ENCODE data around the gene PIK3C2B. TPM values are rescaled to one million over a fixed set of nuclear protein-coding genes. Genes with fewer than 3 reads are reported as not detected.

Gene PIK3C2B
- total and polyA plus RNA-seq, 2 of the 8 experiments (the other 6 are each of a cell fraction or from before 2014, with no cell fraction given), result 20.4 to 36.7 TPM

- TF ChIP-seq, protein P1, sequence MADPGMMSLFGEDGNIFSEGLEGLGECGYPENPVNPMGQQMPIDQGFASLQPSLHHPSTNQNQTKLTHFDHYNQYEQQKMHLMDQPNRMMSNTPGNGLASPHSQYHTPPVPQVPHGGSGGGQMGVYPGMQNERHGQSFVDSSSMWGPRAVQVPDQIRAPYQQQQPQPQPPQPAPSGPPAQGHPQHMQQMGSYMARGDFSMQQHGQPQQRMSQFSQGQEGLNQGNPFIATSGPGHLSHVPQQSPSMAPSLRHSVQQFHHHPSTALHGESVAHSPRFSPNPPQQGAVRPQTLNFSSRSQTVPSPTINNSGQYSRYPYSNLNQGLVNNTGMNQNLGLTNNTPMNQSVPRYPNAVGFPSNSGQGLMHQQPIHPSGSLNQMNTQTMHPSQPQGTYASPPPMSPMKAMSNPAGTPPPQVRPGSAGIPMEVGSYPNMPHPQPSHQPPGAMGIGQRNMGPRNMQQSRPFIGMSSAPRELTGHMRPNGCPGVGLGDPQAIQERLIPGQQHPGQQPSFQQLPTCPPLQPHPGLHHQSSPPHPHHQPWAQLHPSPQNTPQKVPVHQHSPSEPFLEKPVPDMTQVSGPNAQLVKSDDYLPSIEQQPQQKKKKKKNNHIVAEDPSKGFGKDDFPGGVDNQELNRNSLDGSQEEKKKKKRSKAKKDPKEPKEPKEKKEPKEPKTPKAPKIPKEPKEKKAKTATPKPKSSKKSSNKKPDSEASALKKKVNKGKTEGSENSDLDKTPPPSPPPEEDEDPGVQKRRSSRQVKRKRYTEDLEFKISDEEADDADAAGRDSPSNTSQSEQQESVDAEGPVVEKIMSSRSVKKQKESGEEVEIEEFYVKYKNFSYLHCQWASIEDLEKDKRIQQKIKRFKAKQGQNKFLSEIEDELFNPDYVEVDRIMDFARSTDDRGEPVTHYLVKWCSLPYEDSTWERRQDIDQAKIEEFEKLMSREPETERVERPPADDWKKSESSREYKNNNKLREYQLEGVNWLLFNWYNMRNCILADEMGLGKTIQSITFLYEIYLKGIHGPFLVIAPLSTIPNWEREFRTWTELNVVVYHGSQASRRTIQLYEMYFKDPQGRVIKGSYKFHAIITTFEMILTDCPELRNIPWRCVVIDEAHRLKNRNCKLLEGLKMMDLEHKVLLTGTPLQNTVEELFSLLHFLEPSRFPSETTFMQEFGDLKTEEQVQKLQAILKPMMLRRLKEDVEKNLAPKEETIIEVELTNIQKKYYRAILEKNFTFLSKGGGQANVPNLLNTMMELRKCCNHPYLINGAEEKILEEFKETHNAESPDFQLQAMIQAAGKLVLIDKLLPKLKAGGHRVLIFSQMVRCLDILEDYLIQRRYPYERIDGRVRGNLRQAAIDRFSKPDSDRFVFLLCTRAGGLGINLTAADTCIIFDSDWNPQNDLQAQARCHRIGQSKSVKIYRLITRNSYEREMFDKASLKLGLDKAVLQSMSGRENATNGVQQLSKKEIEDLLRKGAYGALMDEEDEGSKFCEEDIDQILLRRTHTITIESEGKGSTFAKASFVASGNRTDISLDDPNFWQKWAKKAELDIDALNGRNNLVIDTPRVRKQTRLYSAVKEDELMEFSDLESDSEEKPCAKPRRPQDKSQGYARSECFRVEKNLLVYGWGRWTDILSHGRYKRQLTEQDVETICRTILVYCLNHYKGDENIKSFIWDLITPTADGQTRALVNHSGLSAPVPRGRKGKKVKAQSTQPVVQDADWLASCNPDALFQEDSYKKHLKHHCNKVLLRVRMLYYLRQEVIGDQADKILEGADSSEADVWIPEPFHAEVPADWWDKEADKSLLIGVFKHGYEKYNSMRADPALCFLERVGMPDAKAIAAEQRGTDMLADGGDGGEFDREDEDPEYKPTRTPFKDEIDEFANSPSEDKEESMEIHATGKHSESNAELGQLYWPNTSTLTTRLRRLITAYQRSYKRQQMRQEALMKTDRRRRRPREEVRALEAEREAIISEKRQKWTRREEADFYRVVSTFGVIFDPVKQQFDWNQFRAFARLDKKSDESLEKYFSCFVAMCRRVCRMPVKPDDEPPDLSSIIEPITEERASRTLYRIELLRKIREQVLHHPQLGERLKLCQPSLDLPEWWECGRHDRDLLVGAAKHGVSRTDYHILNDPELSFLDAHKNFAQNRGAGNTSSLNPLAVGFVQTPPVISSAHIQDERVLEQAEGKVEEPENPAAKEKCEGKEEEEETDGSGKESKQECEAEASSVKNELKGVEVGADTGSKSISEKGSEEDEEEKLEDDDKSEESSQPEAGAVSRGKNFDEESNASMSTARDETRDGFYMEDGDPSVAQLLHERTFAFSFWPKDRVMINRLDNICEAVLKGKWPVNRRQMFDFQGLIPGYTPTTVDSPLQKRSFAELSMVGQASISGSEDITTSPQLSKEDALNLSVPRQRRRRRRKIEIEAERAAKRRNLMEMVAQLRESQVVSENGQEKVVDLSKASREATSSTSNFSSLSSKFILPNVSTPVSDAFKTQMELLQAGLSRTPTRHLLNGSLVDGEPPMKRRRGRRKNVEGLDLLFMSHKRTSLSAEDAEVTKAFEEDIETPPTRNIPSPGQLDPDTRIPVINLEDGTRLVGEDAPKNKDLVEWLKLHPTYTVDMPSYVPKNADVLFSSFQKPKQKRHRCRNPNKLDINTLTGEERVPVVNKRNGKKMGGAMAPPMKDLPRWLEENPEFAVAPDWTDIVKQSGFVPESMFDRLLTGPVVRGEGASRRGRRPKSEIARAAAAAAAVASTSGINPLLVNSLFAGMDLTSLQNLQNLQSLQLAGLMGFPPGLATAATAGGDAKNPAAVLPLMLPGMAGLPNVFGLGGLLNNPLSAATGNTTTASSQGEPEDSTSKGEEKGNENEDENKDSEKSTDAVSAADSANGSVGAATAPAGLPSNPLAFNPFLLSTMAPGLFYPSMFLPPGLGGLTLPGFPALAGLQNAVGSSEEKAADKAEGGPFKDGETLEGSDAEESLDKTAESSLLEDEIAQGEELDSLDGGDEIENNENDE (IDR thresholded peaks at IDR 0.05; ENCODE audit: insufficient replicate concordance, low read length), result peak; percentile 42
- peak; percentile 99 for TF ChIP-seq ASH2L (IDR thresholded peaks at IDR 0.05; ENCODE audit: low read length)
- TF ChIP-seq PHF8 (conservative IDR thresholded peaks at IDR 0.05; ENCODE audit: low read depth, low read length), result peak; percentile 96
- TF ChIP-seq SP2 (IDR thresholded peaks at IDR 0.05; ENCODE audit: low read length), result peak; percentile 96
- TF ChIP-seq POLR2A (IDR thresholded peaks at IDR 0.05; ENCODE audit: control extremely low read depth in 1 of 2, low read depth in 2 of 2, low read length in 2 of 2), result peak in 1 of 2 experiments; percentile 75; a peak in 1 of 3 replicates
- TF ChIP-seq POLR2AphosphoS5 (IDR thresholded peaks at IDR 0.05; ENCODE audit: low read depth, low read length), result peak; percentile 76
- peak; percentile 57 for TF ChIP-seq KDM4A (IDR thresholded peaks at IDR 0.05; ENCODE audit: low read depth, low read length, severe bottlenecking)
- TF ChIP-seq RXRA (IDR thresholded peaks at IDR 0.05; ENCODE audit: insufficient read depth, low read depth, low read length), result 0 out of 2 replicates have a peak, but pooled peaks have one; percentile 6
- TF ChIP-seq RBBP5 (IDR thresholded peaks at IDR 0.05; ENCODE audit: borderline replicate concordance, low read depth, low read length), result peak; percentile 90; the same call in 1 of the 2 replicates
Observed at GRCh38 chr1:204516180-204516879, 21.7 kb upstream of the PIK3C2B start, which contains the start of gene MDM4 (continued).
